Natural killer cell (primary cell): ENCODE data around the gene EIF4G2. TPM values are rescaled to one million over a fixed set of nuclear protein-coding genes. Genes with fewer than 3 reads are reported as not detected.
A peak's percentile ranks its signal among the peaks of the same experiment; 100 is the strongest.

Experiments used
- ATAC-seq, 3 donors: fragments of 150-1000 bp in 2 of 3; fragments of 200-7000 bp in 1 of 3; cut with Tn5 transposase; 1 replicate in 1 of 3; 2 replicates in 2 of 3; pipeline ENCODE4 v1.10.0; 2021; ENCODE audit warnings: mild to moderate bottlenecking in 2 of 3, moderate library complexity in 2 of 3
- DNase-seq, 2 donors: peaks; one replicate each; pipeline versions ENCODE4 v3.0.0 to v3.0.0-alpha.2; 2013 to 2021; ENCODE audit warnings: mixed read lengths in 1 of 2
- H3K27ac ChIP-seq: one replicate; pipeline ENCODE4 v1.5.1; 2013; ENCODE audit warnings: mild to moderate bottlenecking, low read length
- H3K27me3 ChIP-seq: one replicate; pipeline ENCODE4 v1.6.1; 2013; ENCODE audit warnings: low read length; ENCODE audit not compliant: control insufficient read depth, insufficient read depth
- H3K36me3 ChIP-seq: one replicate; pipeline ENCODE4 v1.6.1; 2013; ENCODE audit warnings: low read length; ENCODE audit not compliant: control insufficient read depth, insufficient read depth
- H3K4me1 ChIP-seq: one replicate; pipeline ENCODE4 v1.6.1; 2013; ENCODE audit warnings: low read length; ENCODE audit not compliant: control insufficient read depth, insufficient read depth
- H3K4me3 ChIP-seq: one replicate; pipeline ENCODE4 v1.5.1; 2013; ENCODE audit warnings: low read length
- H3K9me3 ChIP-seq: one replicate; pipeline ENCODE4 v1.6.1; 2013; ENCODE audit warnings: low read length; ENCODE audit not compliant: control insufficient read depth, insufficient read depth
- H3K27ac Mint-ChIP-seq, 2 donors: one replicate each; pipeline ENCODE4 v1.8.0; 2022; ENCODE audit warnings: mild to moderate bottlenecking in 2 of 2, mixed read lengths in 2 of 2, moderate library complexity in 1 of 2
- H3K27me3 Mint-ChIP-seq, 2 donors: one replicate each; pipeline ENCODE4 v1.8.0; 2022; ENCODE audit warnings: low read depth in 2 of 2, mixed read lengths in 2 of 2
- H3K36me3 Mint-ChIP-seq: one replicate; pipeline ENCODE4 v1.8.0; 2022; ENCODE audit warnings: mixed read lengths
- H3K4me1 Mint-ChIP-seq, 2 donors: one replicate each; pipeline ENCODE4 v1.8.0; 2022; ENCODE audit warnings: mixed read lengths in 2 of 2
- H3K4me3 Mint-ChIP-seq: one replicate; pipeline ENCODE4 v1.8.0; 2022; ENCODE audit warnings: mild to moderate bottlenecking, moderate library complexity, mixed read lengths
- H3K9me3 Mint-ChIP-seq, 2 donors: one replicate each; pipeline ENCODE4 v1.8.0; 2022; ENCODE audit warnings: mixed read lengths in 2 of 2
- CTCF ChIP-seq: fragments of 200-600 bp; IDR thresholded peaks from one replicate; pipeline ENCODE4 v1.8.0; 2022; ENCODE audit warnings: antibody characterized with exemption
- WGBS: methylation state at CpG from one replicate; pipeline ENCODE4 v1.1.7; 2013; ENCODE audit warnings: missing lambda C conversion rate; ENCODE audit not compliant: insufficient coverage; 5-methylcytosine and 5-hydroxymethylcytosine counted together
- intact Hi-C: fragments of 100-400 bp; cut with micrococcal nuclease; formaldehyde crosslinking; loops from one replicate; pipeline ENCODE4 v1.14.2; 2022
- total RNA-seq, 4 donors: library from RNA; stranded (reverse); fragments of 120-200 nt in 1 of 4; gene quantifications; one replicate each; pipeline versions ENCODE4 v1.2.3 to v1.2.4, GENCODE V29; 2013 to 2022

Gene EIF4G2
- total RNA-seq, 3 donors from 2014 or later (not counting 1 experiment from before 2014, with no cell fraction given): 718 to 820 (median 751) TPM

- Mint-ChIP-seq H3K27me3 (no peaks in the 10 kb centered on the region), H3K4me3 (no peak overlapping the region), H3K4me1 (no peaks in the 10 kb centered on the region), H3K27ac (peak overlapping the region in 1 of 2 donors; percentile 18), H3K9me3 (no peaks in the 10 kb centered on the region), H3K36me3 (peaks cover 19% of the 10 kb centered on the region)
- H3K36me3 ChIP-seq: peaks cover 68% of the 10 kb centered on the region
- no peak for TF ChIP-seq CTCF
- H3K27me3 ChIP-seq: no peaks in the 10 kb centered on the region
- intact Hi-C loops: no loop called here
- DNase-seq (no peak), ATAC-seq (no peak)
- H3K27ac ChIP-seq: no peak overlapping the region
- H3K4me3 ChIP-seq: no peak overlapping the region
- no peaks in the 10 kb centered on the region for H3K9me3 ChIP-seq
- 89% methylated on average over 13 of the region's 13 CpGs for WGBS
- no peaks in the 10 kb centered on the region for H3K4me1 ChIP-seq
Measured at GRCh38 chr11:10778217-10778970, 30.3 kb downstream of the EIF4G2 start.

- H3K4me3 ChIP-seq: no peak overlapping the region
- no peak for ATAC-seq
- intact Hi-C loops: no loop called here
- H3K36me3 ChIP-seq: peaks cover 74% of the 10 kb centered on the region
- H3K27ac ChIP-seq: no peak overlapping the region
- DNase-seq: no peak
- 67% methylated on average over 6 of the region's 6 CpGs for WGBS
- H3K4me1 ChIP-seq: no peaks in the 10 kb centered on the region
- H3K27ac Mint-ChIP-seq: peak overlapping the region in 1 of 2 donors; percentile 18
- H3K27me3 ChIP-seq: no peaks in the 10 kb centered on the region
- TF ChIP-seq CTCF: no peak
- no peaks in the 10 kb centered on the region for H3K9me3 ChIP-seq
- H3K27me3 Mint-ChIP-seq: no peaks in the 10 kb centered on the region
- peaks cover 19% of the 10 kb centered on the region for H3K36me3 Mint-ChIP-seq
- H3K4me3 Mint-ChIP-seq: no peak overlapping the region
- H3K4me1 Mint-ChIP-seq: no peaks in the 10 kb centered on the region
- H3K9me3 Mint-ChIP-seq: no peaks in the 10 kb centered on the region
Measured at GRCh38 chr11:10777806-10778205, 30.9 kb downstream of the EIF4G2 start.

- no peak overlapping the region for H3K4me3 ChIP-seq
- Mint-ChIP-seq H3K36me3 (peaks cover 19% of the 10 kb centered on the region), H3K27ac (no peak overlapping the region), H3K27me3 (no peaks in the 10 kb centered on the region), H3K4me1 (no peaks in the 10 kb centered on the region), H3K4me3 (no peak overlapping the region), H3K9me3 (no peaks in the 10 kb centered on the region)
- DNase-seq (no peak), ATAC-seq (no peak)
- no peak for TF ChIP-seq CTCF
- 86% methylated on average over 3 of the region's 3 CpGs for WGBS
- no peaks in the 10 kb centered on the region for H3K27me3 ChIP-seq
- H3K36me3 ChIP-seq: peaks cover 78% of the 10 kb centered on the region
- no peaks in the 10 kb centered on the region for H3K4me1 ChIP-seq
- H3K9me3 ChIP-seq: no peaks in the 10 kb centered on the region
- no peak overlapping the region for H3K27ac ChIP-seq
- intact Hi-C loops: no loop called here
Measured at GRCh38 chr11:10777393-10777793, 31.3 kb downstream of the EIF4G2 start.

GRCh38 chr11:10774811-10775210 lies 33.9 kb downstream of the EIF4G2 start:
- Mint-ChIP-seq H3K27me3 (no peaks in the 10 kb centered on the region), H3K4me1 (no peaks in the 10 kb centered on the region), H3K36me3 (peaks cover 29% of the 10 kb centered on the region), H3K9me3 (no peaks in the 10 kb centered on the region), H3K27ac (no peak overlapping the region), H3K4me3 (no peak overlapping the region)
- H3K9me3 ChIP-seq: no peaks in the 10 kb centered on the region
- no peak overlapping the region for H3K4me3 ChIP-seq
- no peaks in the 10 kb centered on the region for H3K4me1 ChIP-seq
- no peak overlapping the region for H3K27ac ChIP-seq
- no peaks in the 10 kb centered on the region for H3K27me3 ChIP-seq
- 90% methylated on average over 2 of the region's 2 CpGs for WGBS
- no peak for TF ChIP-seq CTCF
- intact Hi-C loops: no loop called here
- DNase-seq: no peak
- peaks cover 96% of the 10 kb centered on the region for H3K36me3 ChIP-seq
- no peak for ATAC-seq
